Stimulated activated CD8-positive, alpha-beta memory T cell treated with anti-CD3 and anti-CD28 coated beads, Interleukin-12 subunit alpha, Interleukin-12 subunit beta, amount 100 ng/mL, for 1 hour (primary cell): ENCODE results near the gene NUDT1.

ENCODE experiments used
- DNase-seq: peaks from one replicate; pipeline ENCODE4 v3.0.0-alpha.2; 2020; ENCODE audit warnings: low read depth

Gene NUDT1

GRCh38 chr7:2241580-2242540 is at the start of gene NUDT1, which contains the start of gene MRM2:
TSS of gene NUDT1 (plus strand) at chr7:2242226. CDS start at chr7:2244575, 2,349 bp downstream.
TSS of gene MRM2 (minus strand) at chr7:2242205. CDS start at chr7:2242169, 36 bp downstream.
- DNase-seq: peak; percentile 51

DNA sequence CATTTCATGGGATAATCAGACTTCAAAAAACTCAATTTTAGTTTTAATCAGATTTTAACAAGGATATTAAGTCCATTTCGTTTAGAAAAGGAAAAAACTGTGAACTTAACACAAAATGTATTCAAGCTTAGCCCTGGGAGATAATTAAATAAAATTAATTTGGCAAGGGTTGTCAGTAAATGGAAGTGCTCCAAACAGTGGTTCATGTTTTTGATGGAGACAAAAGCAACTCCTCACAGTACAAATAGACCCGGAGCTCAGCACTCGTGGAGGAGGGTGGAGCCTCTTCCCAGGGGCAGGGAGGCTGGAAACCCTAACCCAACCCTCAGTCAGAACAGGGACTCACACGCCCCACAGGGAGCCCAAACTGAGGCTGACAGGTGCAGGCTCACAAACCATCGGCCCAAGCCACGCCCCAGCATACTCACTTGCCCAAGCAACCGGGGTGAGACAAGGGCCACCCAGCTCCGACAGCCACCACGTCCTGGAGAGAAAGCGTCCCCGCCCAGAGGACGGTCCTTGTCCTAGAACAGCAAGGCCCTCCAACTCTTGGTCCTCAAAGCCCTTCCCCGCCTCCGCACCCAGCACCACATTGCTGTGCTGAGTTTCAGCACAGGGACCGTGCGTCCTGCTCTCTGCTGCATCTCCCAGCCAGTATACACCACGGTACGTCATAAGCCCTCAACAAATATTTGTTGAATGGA is 49.0 kb upstream of the NUDT1 start:
- DNase-seq: no peak

GRCh38 chr7:2193575-2194305 is 48.3 kb upstream of the NUDT1 start:
- DNase-seq: no peak

DNA sequence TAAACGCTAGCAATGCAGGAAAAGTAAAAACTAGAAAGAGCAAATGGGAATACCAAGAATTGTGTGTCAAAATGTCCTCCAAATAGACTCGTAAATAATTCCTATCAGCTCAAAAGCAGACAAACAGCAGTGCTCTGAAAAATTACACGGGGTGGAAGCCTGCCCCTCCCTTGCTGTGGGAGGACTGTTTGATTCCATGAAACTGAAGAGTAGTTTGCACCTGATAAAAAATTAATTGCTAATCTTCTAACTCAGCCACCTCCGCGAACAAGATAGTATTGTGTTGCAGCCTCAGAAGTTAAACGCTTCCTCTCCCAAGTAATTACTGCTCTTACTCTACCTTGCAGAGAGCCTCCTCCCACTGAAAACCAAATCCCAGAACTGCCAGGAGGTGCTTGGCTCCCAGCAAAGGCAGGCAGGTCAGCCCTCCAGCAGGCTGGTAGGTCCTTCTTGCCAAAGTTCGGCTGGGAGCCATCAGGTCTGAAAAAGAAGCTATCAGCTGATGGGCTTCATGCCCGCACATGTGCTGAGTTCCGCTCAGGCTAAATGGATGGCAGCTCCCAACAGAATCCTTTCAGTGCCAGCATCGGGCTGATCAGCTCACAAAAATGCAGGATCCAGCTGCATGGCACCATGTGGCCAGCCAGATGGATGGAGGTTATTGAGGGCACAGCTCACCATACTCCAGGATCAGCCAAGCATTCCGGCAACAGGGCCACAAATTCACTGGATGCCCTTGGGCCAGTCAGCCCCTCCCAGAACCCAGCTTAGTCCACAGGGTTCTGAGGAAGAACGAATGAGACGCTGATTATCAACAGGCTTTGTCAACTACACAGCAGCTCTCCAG is 46.4 kb upstream of the NUDT1 start:
- no peak for DNase-seq

DNA sequence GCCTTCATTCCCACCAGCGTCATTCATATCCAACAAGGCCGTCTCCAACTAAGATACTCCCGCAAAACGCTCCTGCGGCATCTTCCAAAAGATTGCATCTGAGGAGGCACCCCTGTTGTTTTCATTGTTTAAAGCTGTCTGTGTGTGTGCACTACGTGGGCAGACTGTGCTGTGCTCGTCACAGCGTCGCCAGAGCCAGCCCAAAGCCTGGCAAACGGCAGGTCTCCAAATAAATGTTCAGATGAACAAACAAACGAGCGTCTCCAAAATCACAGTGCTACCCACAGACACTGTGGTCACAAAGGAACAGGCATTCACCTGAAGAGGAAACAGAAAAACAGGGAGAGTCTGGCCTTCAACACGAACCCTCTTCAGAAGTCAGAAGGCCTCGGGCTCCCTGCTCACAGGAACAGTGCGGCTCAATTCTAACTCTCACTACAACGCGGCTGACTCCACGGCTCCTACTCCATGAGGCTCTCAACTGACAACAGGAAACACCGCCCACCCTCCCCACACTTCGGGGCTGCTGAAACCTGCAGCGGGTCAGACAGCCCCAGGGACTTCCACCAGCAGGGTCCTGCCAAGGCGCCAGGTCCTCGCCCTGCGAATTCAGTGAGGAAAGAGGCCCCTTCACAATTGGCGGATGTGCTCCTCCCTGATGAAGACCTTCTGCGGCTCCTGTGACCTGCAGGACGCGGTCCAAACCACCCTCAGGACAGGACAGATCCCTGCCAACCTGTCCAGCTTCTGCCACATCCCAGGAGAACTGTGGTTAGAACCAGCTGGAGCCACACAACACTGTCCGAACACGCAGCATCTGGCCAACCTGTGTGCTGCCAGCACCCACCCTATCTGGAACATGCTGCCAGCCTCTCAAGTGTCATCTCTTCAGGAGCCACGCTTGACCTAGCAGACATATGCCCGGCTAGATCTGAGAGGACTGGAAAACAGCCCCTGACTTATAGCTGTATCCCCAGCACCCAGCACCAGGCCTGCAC is 45.3 kb upstream of the NUDT1 start:
- no peak for DNase-seq

DNA sequence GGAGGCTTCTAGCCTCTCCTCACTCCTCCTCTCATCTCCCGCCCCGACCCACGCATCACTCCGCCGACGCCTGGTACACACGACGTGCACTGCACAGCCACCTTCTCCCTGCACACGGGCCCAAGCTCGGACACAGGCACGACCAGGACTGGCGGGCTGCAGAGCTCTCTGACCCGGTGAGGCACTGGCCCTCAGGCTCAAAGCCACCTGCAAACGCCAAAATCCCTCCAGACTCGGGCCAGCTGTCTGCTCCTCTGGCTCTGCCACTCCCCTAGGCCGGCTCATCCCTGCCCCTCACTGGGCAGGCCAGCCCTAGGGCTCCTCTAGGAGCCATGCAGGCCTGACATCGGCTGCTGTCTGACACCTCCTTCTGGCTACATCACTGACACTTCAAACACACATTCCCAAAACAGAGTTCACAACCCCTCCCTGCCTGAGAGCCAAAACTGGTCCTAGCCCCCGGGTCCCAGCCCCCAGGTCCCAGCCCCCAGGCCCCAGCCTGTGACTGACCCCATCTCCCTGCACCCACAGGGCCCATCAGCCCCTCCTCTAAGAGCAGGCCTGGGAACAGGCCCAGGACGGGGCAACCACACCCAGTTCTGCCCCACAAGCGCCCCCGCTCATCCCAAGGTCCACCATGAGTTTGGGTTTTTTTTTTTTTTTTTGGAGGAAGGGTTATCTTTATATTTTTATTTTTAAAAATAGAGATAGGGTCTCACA is 44.4 kb upstream of the NUDT1 start:
- DNase-seq: no peak

DNA sequence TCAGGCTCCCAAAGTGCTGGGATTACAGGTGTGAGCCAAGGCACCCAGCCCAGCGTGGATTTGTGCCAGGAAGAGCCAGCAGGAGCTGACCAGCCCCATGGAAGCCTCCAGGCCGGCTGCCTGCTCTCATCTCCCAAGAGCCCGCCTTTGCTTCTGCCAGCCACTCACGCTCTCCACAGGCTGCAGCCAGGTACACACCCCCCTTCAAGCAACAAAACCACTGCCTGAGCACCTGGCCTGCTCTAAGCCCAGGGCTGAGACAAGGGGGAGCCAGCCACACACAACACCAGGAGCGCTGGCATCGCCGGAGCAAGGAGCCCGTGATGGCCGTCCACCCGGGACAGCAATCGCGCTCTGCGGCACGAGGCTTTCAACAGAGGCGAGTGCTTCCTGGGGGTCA is 43.8 kb upstream of the NUDT1 start:
- no peak for DNase-seq

DNA sequence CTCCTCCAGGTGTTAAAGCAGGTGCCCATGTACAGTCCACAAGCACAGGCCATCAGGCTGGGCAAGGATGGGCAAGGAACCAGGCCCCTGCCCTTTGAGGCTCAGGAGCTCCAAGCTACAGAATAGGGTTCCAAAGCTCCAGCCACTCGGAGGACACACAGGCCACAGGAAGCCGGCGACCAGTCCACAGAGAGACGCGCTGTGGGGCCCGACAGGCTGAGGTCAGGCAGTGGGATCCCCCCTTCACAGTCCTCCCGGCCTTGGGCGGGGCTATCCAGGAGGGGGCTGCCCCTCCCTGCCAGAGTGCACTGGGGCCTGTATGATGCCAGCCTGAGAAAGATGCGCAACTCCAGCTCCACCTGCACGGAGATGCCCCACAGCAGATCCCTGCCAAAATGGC is 43.3 kb upstream of the NUDT1 start:
- DNase-seq: no peak

DNA sequence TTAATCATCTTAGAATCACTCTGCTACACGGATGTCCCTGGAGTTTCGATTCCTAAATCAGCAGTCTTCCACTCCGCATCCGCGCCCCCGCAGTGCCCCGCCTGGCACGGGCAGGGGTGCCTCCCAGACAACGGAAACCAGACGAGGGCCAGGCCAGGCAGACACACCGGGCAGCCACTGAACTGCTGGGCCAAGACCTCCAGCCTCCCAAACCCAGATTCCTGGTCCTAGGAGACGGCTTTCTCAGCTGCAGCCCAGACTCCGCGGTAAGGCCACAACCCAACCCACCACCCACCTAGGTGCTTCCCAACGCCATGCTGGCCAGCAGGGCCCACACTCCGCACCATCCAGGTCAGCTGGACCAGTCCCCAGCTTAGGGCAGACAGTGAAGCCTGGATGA is 42.5 kb upstream of the NUDT1 start:
- no peak for DNase-seq

DNA sequence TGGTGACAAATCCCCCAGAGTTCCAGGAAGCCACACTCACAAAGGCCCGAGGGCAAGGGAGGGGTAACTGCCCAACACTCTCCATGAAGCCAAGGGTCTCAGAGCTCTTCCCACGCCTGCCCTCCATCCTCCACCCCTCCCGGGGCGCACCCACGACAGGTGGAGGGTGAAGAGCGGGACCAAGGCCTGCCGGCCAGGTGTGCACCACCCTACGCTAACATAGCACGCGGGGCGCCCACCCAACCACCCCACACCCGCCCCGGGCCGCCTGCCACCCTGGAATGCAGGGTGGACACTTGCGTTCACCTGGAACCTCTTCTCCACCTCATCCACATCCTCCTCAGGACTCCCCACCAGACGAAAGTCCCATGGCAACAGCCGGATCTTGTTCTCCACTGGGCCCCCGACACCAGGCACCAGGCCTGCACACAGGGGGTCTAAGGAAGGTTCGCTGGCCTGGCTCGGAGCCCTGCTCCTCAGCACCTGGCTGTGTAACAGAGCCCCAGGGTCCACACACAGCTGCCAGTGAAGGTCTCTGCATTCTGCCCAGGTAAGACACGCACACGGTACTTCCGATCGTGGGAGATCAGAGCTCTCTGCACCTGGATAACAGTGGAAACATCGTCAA is 42.0 kb upstream of the NUDT1 start:
- no peak for DNase-seq

DNA sequence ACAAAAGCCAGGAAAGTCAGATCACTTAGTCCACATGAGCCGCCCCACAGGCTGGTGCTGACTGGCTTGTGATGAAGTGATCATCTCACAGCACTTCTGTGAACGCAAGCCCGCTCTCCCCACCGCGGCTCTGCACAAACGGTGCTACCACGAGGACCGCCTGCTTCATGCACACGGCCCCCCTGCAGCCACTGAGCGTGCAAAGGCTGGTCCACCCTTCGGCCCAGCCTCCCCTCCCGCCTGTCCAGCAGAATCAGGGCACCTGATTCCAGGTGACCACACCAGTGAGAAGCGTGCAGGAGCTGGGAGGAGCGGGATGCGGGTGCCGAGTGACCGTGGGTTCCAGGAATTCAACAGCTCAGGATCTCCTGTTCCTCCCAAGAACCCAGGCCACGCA is 41.4 kb upstream of the NUDT1 start:
- no peak for DNase-seq

DNA sequence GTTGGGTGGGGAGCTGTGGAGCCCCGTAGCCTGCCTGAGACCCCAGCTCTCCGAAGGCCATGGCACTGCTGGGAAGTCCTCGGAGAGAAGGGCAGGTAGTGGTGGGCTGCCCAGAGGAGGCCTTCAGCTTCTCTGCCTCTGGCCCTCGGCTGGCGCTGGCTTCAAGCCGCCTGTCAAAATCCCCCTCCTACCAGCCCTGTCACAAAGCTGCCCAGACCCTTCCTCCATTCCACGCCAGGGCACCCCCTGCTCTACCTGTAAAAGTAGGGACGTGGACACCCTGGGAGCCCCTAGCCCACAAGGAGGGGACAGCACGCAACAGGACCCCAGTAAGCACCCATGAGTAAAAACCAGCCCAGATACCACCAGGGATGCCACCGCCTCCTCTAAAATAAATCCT is 40.9 kb upstream of the NUDT1 start:
- no peak for DNase-seq

- no peak for DNase-seq
These were observed 40.2 kb upstream of the NUDT1 start for GRCh38 chr7:2201686-2202360.

DNA sequence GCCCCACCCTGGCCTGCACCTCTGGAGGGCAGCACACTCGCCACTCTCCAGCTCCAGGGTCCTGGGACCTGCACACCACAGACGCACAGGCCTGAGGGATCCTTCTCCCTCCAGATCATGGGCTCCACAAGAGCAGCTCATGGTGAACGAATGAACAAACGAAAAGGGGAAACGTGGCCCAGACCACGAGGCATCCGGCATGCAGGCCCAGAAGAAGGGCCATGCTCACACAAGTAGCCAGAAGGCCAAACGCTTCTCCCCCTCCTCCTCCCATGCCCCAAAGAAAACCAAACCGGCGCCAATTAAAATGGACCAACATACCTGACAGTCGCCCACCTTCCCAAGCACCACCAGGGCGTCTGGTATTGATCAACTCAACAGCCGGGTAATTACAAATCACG is 39.7 kb upstream of the NUDT1 start:
- DNase-seq: no peak

DNA sequence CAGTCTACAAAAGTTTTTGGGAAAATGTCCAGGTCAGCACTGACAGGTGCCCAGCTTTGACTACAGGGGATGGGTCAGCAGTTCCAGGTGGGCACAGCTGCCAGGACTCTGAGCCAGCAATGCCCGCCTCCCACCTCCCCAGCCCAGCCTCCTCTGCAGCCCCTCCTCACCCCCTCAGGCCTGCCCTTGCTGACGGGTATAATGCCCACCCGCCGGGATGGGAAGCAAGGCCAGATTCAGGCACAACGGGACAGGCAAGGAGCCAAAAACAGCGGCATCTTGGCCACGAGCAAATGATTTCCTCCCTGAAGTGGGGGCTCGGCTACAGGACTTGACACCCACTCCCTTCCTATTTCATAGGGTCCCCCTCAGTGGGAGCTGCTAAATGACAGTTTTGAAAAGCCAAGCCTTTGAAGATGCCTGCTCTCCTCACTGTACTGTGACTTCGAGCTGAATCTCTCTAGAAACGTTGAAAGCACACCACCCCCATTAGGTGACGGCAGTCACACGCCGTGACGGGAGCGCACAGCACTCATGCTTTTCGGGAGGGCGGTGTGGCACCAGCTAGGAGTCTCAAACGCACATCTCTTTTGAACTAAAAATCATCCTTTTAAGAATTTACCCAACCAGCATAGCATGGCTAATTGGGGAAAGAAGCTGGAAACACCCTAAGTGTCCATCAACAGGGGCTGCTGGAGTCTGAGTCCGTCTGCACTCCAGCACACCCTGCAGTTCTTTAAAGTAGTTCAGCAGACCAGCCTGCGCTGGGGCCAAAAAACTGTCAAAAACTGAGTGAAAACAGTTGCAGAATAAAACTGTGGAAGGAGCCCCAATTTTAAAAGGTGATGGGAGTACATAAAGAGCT is 38.9 kb upstream of the NUDT1 start:
- no peak for DNase-seq

GRCh38 chr7:2203766-2204300 is 38.2 kb upstream of the NUDT1 start:
- no peak for DNase-seq

- no peak for DNase-seq
These were observed 37.6 kb upstream of the NUDT1 start for GRCh38 chr7:2204446-2204845.
